Urinary bladder (tissue), 4 donors: ENCODE measurements around the gene KBTBD2. TPM values are rescaled to one million over a fixed set of nuclear protein-coding genes. Genes with fewer than 3 reads are reported as not detected.
"Not testable (repeated sequence)": the region's sequence is repeated elsewhere in the genome, so short reads cannot be mapped to it uniquely, and the experiment has no call there.

Experiments used
- DNase-seq: peaks from one replicate; pipeline ENCODE4 v3.0.0-alpha.2; 2015; ENCODE audit errors: extremely low spot score
- H3K27ac ChIP-seq: one replicate; pipeline ENCODE4 v1.5.1; 2013; ENCODE audit warnings: low read depth, mild to moderate bottlenecking, moderate library complexity
- H3K36me3 ChIP-seq: one replicate; pipeline ENCODE4 v1.6.1; 2013; ENCODE audit warnings: mild to moderate bottlenecking, moderate library complexity; ENCODE audit not compliant: insufficient read depth
- H3K4me1 ChIP-seq: one replicate; pipeline ENCODE4 v1.6.1; 2013; ENCODE audit warnings: mild to moderate bottlenecking, moderate library complexity; ENCODE audit not compliant: insufficient read depth
- H3K4me3 ChIP-seq: one replicate; pipeline ENCODE4 v1.5.1; 2013; ENCODE audit warnings: low read depth, low read length
- WGBS: extraction: QIAGEN DNeasy Blood & Tissue Kit; methylation state at CpG from one replicate; pipeline ENCODE4 v1.1.7; 2013; 5-methylcytosine and 5-hydroxymethylcytosine counted together
- polyA plus RNA-seq: library from polyadenylated mRNA; stranded (reverse); fragments of 200-250 nt; gene quantifications from one replicate; pipeline ENCODE4 v1.2.3, GENCODE V29; 2013
- total RNA-seq: library from RNA; depleted of rRNA; stranded (reverse); fragments of >200 nt; gene quantifications from one replicate; pipeline ENCODE4 v1.2.3, GENCODE V29; 2014
- donor health status: healthy with polysubstance abuse.
- donor health status: healthy.

KBTBD2 gene
- total and polyA plus RNA-seq, 2 donors: 19.5 to 64.8 TPM

GRCh38 chr7:32857063-32857462 lies 34.5 kb downstream of the KBTBD2 start:
- H3K4me3 ChIP-seq, H3K36me3 ChIP-seq, H3K4me1 ChIP-seq, H3K27ac ChIP-seq, DNase-seq: not testable (repeated sequence)
- 78% methylated on average over 5 of the region's 5 CpGs for WGBS

GRCh38 chr7:32855837-32856775 lies 35.5 kb downstream of the KBTBD2 start:
- DNase-seq, H3K4me1 ChIP-seq, H3K36me3 ChIP-seq, H3K4me3 ChIP-seq, H3K27ac ChIP-seq: not testable (repeated sequence)
- 54% methylated on average over 8 of the region's 9 CpGs for WGBS

GRCh38 chr7:32850654-32851053 lies 40.9 kb downstream of the KBTBD2 start:
- H3K27ac ChIP-seq, H3K4me3 ChIP-seq, H3K36me3 ChIP-seq, DNase-seq, H3K4me1 ChIP-seq: not testable (repeated sequence)
- 64% methylated on average over 3 of the region's 3 CpGs for WGBS

DNA sequence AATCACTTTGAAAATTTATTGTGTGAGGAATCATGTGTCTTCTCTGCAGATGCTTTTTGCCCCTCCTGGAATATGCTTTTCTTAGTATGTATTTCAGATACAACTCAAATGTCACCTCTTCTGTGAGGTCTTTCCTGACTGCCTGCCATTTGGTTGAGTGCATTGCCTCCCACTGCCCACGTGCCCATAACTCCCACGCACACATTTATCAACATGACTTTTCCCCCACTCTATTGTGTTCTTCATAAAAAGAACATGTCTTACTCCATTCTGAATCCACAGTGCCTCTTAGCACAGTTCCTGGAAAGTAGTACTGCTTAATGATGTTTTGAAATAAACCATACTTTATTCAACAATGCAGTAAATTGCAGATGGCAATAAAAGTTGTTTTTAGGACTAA lies 42.9 kb downstream of the KBTBD2 start:
- WGBS: 66% methylated on average over 2 of the region's 2 CpGs
- not testable (repeated sequence) for H3K27ac ChIP-seq, H3K4me3 ChIP-seq, DNase-seq, H3K36me3 ChIP-seq, H3K4me1 ChIP-seq

DNA sequence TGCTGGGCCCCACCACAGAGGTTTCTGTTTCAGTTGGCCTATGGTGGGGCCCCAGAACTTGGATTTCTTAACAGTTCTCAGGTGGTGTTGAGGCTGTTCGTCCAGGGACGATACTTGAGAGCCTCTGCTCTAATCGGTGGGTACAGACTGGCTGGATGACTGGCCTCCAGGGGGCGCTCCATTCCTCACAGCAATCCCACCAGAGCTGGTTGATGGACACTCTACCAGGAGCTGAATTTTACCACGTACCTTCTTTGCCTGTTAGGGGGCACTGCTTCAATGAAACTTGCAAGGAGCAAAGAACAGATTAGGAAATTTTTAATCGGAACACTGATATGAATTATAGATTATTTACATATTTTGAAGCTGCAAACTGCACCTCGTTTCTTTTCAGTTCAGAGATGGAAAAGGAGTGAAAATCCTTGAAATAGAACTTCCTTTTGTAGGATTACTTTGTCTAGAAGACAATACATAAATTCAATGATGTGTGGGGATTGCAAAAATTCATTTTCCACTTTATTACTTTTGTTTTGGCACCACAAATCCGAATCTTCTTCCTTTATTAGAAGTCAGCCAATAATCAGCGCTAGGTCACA lies 44.8 kb downstream of the KBTBD2 start:
- no peaks in the 10 kb centered on the region for H3K4me1 ChIP-seq
- no peak overlapping the region for H3K4me3 ChIP-seq
- WGBS: 26% methylated on average over 9 of the region's 9 CpGs
- no peaks in the 10 kb centered on the region for H3K36me3 ChIP-seq
- no peak for DNase-seq
- H3K27ac ChIP-seq: no peak overlapping the region

DNA sequence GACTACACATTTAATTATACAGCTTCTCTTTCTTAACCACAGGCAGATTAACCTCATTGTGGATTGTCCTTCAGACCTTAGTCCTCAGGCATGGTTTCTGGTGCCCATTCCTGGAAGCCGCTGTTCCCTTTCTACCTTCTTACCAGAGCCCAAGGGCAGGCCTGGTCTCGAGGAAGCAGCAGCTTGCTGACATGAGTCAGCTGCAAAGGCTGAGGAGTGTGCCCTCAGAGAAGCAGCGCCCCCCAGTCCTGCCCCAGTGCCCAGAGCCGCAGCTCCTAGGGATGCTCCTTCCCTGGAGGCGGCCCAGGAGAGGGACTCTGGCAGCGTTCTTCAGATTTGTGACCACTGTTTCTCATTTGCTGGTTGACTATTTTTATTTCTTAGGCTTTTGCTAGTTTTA lies 46.8 kb downstream of the KBTBD2 start:
- not testable (repeated sequence) for DNase-seq, H3K4me1 ChIP-seq, H3K27ac ChIP-seq, H3K4me3 ChIP-seq, H3K36me3 ChIP-seq
- WGBS: 93% methylated on average over 6 of the region's 6 CpGs

GRCh38 chr7:32843763-32844162 lies 47.8 kb downstream of the KBTBD2 start:
- H3K4me3 ChIP-seq, DNase-seq, H3K4me1 ChIP-seq, H3K36me3 ChIP-seq, H3K27ac ChIP-seq: not testable (repeated sequence)
- 89% methylated on average over 3 of the region's 3 CpGs for WGBS

- H3K27ac ChIP-seq, H3K36me3 ChIP-seq, H3K4me1 ChIP-seq, H3K4me3 ChIP-seq, DNase-seq: not testable (repeated sequence)
- WGBS: 70% methylated on average over 8 of the region's 8 CpGs
Measured at GRCh38 chr7:32839846-32840245, 51.7 kb downstream of the KBTBD2 start.

- not testable (repeated sequence) for H3K36me3 ChIP-seq, H3K4me1 ChIP-seq, DNase-seq, H3K4me3 ChIP-seq, H3K27ac ChIP-seq
- WGBS: 77% methylated on average over 3 of the region's 3 CpGs
Measured at GRCh38 chr7:32828996-32829752, 62.4 kb downstream of the KBTBD2 start.

Other genes with a start within 250 kb of the KBTBD2 start
- 232 TPM for gene FKBP9, start 65.7 kb upstream of the KBTBD2 start, total RNA-seq
- 75.1 TPM for gene FKBP9, start 65.7 kb upstream of the KBTBD2 start, polyA plus RNA-seq
- gene NT5C3A, start 171.0 kb upstream of the KBTBD2 start, total RNA-seq: 61.4 TPM
- gene NT5C3A, start 171.0 kb upstream of the KBTBD2 start, polyA plus RNA-seq: 15.8 TPM
- 7.8 TPM for gene RP9, start 217.6 kb upstream of the KBTBD2 start, total RNA-seq
- gene RP9, start 217.6 kb upstream of the KBTBD2 start, polyA plus RNA-seq: 10.1 TPM
- gene BBS9, start 237.8 kb upstream of the KBTBD2 start, total RNA-seq: 72.8 TPM
- gene BBS9, start 237.8 kb upstream of the KBTBD2 start, polyA plus RNA-seq: 7.3 TPM